ENCODE results near the gene LOX.

The LOX gene, protein sequence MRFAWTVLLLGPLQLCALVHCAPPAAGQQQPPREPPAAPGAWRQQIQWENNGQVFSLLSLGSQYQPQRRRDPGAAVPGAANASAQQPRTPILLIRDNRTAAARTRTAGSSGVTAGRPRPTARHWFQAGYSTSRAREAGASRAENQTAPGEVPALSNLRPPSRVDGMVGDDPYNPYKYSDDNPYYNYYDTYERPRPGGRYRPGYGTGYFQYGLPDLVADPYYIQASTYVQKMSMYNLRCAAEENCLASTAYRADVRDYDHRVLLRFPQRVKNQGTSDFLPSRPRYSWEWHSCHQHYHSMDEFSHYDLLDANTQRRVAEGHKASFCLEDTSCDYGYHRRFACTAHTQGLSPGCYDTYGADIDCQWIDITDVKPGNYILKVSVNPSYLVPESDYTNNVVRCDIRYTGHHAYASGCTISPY

DNA sequence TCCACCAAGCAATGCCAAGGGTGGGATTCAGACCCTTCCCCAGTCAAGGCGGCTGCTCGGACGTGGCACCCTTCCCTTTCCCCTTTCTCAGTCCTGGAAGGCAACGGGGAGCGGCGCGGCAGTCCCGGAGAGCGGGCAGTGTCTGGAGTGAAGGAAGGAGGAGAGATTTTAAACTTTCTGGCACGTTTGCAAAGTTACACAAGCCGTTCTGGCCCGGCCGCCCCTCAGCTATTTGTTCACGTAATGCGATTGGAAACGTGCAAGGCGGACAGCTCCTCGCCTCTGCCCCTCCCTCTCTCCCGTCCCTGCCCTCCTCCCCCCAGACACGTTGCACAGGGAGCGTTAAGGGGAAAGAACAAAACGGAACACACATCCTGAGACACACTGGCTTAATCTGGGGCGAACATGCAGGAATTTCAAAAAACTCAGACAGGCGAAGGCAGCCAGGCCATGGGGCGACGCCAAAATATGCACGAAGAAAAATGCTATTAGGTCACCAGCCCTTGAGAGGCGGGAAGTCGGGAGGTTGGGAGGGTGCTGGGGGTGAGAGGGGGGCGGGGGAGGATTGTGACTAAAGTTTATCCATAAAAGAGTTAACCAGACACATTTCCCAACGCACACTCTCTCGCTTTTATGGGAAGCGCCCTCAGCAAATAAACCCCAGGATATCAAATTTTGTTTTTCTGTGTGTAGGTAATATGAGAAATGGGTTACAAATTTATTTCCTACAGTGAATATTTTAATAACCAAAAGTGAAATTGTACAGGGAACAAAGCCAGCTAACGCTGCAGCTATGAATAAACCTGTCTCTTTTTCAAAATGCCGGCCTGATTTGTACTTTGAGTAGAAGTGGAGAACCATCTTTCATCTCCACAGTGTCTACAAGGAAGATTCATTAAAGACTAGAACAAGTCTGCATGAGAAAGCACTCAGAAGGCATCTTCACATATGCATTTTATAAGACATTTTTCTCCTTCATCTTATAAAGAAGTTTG is at the start of gene LOX:
TSS of gene LOX (minus strand) at position 144 of the 995 bp plus-strand sequence. CDS start 274 bp downstream, outside the sequence.
- in situ Hi-C loops (cut with MboI; ENCODE audit: low pct_unique_long_range_greater_than_20kb, low sequenced_read_pairs), result no loop called here

DNA sequence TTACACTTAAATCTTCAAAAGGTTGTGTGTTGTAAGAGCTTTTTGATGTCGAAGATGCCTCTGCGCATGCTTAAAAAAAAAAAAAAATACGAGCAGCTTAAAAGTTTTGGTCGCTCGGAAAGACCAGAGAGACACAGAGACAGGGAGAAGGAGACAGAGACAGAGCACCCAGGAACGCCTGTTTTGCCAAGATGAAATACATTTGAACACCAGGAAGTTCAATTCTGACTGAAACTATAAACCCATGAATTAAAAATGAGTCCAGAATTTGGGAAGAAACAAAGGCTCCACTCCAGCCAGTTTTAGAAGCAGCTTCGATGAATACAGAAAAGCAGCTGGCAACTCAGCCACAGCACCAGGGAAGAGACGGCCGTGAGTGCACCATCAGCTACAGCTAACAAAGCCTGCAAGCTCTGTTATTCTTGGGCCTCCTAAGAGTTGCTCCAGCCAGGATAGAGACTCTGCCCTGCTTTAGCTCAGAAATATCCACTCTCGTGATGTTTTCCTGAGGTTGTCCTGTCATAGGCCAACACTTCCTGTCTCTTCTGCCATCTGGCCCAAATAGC is 48.8 kb upstream of the LOX start:
- DNase-seq, result no peak
- in situ Hi-C loops (cut with MboI; ENCODE audit: low pct_unique_long_range_greater_than_20kb, low sequenced_read_pairs), result no loop called here

More for the DNA sequence above, at the start of gene LOX:
- peak; percentile 82 for DNase-seq

DNA sequence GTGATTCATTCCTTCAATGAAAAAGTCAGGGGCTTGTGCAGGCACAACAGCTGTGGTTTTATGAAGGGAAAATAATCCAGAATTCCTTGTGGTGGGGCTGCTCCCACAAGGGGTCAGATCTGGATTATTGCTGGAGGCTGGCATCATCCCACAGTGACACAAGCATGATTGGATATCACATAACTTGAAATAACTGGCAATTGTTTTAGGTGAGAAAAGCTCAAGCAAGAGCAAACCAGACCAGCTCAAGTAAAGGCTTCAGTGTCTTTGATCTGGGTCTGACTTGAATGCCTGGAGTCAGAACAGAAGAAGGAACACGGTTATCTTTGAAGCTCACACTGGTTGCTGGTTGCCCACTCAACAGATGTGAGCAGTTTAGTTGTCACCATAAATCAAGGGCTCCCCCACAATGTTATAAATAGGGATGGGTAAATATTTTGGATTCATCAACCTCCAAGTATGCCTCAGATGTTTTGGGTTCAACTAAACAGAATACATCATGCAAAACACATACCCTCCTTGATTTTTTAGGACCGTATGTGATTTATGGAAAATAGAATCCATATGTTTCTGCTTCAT is 48.2 kb upstream of the LOX start:
- DNase-seq, result no peak
- in situ Hi-C loops (cut with MboI; ENCODE audit: low pct_unique_long_range_greater_than_20kb, low sequenced_read_pairs), result no loop called here

DNA sequence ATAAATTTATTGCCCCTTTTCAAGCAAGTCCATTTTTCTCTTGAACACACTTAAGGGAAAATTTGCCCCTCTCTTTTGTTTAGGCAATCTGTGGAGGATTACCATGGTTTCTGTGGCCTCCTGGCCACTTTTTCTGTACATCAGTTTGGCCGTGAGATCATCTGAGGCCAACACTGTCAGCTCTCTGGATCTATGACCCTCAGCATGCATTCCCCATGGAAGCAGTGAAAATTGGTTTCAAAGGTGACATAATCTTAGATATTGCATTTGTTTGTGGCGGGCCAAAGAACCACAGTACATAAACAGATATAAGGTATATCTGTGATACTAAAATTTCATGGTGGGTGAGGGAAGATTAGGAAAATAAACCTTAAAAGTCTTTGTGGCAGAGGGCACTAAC is 46.7 kb upstream of the LOX start:
- DNase-seq, result no peak
- in situ Hi-C loops (cut with MboI; ENCODE audit: low pct_unique_long_range_greater_than_20kb, low sequenced_read_pairs), result no loop called here

DNA sequence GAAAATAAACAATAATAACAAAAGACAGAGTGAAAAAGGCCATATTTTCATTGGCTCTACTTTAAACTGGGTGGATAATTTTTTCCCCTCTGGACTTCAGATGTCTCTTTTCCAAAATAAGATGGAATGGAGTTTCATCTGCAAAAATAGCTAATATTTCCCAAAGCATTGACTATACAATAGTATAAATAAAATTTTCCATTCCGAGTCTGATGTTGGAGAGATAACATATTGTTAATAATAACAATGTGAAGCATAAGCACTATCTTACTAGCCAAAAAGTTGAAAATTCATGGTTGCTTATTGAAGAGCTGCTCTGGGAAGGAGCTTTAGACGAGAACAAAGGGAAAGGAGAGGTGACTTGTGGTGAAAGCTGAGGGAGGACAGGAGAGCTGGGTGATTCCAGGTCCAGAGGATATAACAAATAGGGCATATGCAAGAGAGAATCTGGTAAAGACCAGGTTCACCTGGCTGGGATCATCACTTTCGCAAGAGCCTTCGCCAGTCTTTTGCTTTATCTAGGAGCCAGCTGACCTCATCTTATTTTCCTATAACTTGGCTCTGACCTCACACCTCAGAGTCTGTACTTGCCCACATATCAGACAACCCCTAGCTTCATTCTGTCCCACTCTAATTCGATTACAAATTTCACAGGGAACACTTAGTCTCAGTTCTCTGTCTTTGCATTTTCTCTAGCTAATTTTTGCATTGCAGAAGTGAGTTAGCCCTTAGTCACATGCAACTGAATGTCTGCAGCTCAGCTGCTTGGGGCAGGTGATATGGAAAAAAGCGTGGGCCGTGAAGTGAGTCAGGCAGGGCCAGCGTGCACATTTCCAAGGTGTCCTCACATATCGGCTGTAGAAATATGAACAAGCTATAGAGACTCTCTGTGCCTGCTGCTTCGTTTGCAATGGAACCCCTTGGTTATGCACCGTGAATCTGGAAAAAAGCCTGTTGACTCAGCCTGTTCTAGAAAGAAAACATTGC is 43.7 kb upstream of the LOX start:
- no peak for DNase-seq
- in situ Hi-C loops (cut with MboI; ENCODE audit: low pct_unique_long_range_greater_than_20kb, low sequenced_read_pairs), result no loop called here

DNA sequence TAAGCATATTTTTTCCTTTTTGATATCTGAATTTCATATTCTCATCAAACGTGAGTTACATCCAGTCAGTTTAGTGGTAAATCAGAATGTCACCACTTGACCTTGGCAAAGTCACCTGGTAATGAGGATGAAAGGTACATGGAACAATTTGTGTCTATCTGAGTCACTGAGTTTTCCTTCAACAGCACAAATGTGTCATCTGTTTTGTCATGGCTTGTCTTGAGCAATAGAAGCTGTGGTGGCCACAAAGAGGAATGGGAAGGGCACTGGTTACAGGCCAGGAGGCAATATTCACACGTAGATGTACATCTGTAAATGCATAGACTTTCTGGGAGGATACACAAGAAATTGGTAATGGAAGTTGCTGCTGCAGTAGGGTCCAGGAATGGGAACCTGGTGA is 42.9 kb upstream of the LOX start:
- no peak for DNase-seq
- in situ Hi-C loops (cut with MboI; ENCODE audit: low pct_unique_long_range_greater_than_20kb, low sequenced_read_pairs), result no loop called here

DNA sequence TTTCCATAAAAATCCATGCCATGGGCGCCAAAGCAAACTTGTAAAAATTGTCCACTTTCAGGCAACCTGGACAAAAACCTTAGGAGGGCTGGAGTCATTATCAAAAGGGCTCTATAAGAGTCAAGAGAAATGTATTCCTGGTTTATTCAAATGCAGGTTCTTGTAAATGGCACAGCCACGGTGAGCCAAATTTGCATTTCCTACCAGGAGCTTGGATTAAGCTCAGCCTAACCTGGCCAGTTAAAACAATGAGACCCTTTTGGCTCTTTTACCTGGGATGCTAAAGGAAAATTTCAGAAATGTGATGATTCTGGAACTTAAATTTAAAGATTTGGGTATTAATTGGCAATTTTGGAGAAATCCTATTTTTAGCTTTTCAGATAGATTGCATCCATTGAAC is 42.4 kb upstream of the LOX start:
- DNase-seq, result no peak
- in situ Hi-C loops (cut with MboI; ENCODE audit: low pct_unique_long_range_greater_than_20kb, low sequenced_read_pairs), result no loop called here

DNA sequence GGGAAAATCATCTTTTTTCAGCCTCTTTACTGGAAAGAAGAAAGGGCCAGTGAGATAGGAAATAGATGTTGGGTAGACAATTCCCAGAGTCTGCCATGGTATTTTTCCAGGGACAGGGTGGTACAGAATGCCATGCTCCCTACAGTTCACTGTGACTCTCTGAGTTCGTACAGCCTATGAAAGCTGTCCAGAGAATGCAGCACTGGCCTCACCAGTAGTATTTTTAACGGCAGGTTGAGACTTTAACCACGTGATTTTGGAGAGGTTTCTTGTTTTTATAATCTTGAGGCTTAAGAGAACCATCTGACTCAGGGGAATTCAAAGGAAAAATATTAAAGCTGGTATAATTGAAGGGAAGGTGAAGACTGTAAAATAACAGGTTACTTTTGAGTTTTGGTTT is 41.1 kb upstream of the LOX start:
- in situ Hi-C loops (cut with MboI; ENCODE audit: low pct_unique_long_range_greater_than_20kb, low sequenced_read_pairs), result no loop called here
- DNase-seq, result no peak

DNA sequence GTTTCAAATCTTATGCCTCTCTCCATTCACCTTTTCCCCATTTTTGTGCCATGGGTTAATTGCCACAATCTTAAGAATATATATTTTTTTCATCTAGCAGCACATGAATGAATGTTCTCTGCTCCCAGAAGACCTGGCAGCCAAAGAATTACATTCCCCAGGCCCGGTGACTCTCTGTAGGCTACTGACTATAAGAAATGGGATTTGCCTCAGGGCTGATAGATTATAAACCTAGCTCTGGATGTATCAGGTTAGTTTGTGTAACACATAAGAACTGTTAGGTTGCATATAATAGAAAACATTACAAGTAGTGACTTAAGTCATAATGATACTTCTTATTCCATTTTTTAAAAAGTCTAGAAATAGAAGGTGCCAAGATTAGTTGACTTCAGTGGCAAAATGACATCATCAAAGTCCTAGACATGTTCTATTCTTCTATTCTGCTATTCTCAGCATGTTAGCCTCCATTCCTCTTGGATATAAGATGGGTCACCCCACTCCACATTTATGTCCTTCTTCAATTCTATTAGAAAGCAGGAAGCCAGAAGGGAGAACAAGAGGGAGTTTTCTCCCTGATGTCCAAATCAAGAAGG is 40.4 kb upstream of the LOX start:
- in situ Hi-C loops (cut with MboI; ENCODE audit: low pct_unique_long_range_greater_than_20kb, low sequenced_read_pairs), result no loop called here
- DNase-seq, result no peak

DNA sequence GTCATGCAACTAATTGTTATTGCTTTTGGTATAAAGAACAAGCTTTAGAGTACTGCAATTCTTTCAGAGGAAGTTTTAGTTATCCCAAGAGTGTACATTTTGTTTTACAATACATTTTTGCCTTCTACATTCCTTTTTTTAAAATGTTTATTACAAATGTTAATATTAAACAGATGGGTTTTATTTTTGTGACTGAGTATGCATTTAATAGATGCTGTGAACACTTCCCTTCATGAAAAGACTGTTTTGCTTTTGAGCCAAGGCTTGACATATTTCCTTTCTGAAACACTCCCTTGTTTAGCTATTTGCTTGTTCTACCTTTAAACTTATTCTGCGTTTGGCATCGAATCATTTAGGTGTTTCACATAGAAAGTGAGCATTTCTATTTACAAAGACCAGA is 36.4 kb upstream of the LOX start:
- no peak for DNase-seq
- in situ Hi-C loops (cut with MboI; ENCODE audit: low pct_unique_long_range_greater_than_20kb, low sequenced_read_pairs), result no loop called here

DNA sequence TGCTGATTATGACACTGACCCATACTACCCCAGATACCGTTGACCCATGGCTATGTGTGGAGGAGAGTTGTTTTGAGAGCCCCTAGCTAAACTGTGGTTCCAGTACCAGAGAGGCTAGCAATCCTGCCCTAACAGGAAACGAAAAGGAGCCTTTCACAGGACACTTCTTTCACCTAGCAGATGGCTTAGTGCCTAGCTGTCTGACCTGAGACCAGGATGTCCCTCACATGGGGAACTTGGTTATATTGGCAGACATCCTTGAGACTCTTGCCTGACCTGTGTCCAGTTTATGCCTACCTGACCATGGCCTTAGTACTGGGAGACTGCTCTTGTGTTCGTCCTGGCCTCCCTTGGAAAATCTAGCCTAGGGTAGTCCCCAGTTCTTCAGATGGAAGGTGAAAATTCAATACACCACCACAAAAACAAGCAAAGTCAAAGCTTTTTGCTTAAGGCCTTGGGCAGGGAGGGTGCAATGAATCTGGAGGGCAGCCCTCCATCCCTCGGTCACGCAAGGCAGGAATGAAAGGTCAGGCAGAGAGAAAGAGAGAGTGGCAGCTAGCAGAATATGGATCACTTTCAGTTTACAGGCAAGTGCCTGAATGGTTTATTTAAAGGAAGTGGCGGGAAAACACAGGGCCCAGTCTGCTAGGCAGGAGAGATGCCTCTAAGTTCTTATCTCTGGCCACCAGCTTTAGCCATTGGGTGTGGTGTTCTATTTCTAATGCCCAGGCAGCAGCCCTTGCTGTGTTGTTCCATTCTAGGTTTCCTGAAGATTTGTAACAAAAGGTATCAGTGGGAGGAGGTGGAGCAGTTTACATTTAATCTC is 34.9 kb upstream of the LOX start:
- DNase-seq, result no peak
- in situ Hi-C loops (cut with MboI; ENCODE audit: low pct_unique_long_range_greater_than_20kb, low sequenced_read_pairs), result no loop called here

DNA sequence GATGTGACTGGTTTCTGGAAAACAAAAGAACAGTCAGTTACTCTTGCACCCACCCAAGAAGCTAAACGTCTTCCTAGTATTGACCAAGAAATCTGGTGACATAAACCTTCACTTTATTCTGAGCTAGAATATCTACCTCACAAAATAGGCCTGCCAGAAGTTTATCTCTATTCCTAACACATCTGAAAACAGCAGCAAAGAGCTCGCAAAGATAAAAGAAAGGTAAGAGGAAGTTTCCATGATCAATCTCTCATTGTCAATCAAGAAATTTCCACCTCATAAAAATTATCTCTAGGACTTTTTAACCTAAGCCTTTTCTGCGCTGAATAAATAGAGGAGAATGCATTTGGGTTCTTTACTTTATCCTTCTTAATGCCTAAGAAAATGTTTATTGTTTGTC is 34.0 kb upstream of the LOX start:
- in situ Hi-C loops (cut with MboI; ENCODE audit: low pct_unique_long_range_greater_than_20kb, low sequenced_read_pairs), result no loop called here
- DNase-seq, result no peak

DNA sequence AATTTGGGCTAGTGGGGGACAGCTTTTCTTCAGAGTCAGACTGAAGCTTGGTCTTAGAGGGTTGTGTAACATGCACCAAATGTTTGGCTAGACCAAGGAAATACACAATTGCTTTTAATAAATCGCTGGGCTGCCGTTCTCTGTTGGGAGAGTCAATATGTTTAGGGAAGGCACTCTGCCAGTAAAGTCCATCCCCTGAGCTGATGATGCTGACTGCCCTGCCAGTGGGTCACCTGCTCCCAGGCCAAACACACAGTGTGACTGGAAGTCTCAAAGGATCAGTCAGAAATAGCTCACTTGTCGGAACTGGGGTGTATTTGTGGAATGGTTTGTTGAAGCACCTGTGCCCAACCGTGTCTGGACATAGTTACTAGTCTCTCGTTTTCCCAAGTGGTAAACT is 33.4 kb upstream of the LOX start:
- no peak for DNase-seq

DNA sequence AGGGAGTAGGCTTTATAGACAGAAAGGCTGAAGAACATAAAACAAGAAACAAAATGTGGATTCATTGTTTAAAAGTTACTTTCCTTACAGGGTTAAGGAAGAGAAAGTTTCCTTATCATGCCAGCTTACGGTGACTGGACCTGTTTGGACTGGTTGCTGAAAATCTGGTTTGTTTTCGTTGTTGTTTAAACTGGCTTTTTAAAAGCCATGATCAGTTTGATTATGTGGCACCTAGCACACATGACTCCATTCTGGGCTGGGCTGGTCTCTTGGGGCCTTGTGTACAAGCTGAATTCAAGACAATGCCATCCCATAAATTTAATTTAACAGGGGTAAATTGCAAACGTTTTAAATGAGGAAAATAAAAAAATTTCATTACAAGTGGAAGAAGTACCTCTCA is 32.9 kb upstream of the LOX start:
- in situ Hi-C loops (cut with MboI; ENCODE audit: low pct_unique_long_range_greater_than_20kb, low sequenced_read_pairs), result no loop called here
- DNase-seq, result no peak

More for the DNA sequence above, 33.4 kb upstream of the LOX start:
- in situ Hi-C loops (cut with MboI; ENCODE audit: low pct_unique_long_range_greater_than_20kb, low sequenced_read_pairs), result no loop called here

DNA sequence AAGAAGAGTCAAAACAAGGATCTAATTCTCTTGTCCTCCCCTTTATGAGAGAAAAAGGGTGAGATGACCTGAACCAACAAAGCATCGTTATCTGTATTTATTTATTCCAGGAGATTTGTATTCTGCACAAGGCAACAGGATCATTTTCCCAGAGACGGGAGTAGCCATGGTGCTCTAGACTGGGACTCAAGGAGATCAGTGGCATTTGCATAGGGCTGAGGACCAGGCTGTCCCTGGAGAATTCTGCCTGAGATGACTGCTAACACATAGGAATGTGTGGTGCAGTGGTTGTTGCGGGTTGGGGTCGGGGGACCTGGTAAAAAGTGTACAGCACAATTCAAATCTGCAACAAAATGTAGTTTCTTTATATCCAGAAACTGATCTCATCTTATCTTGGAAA is 29.0 kb upstream of the LOX start:
- in situ Hi-C loops (cut with MboI; ENCODE audit: low pct_unique_long_range_greater_than_20kb, low sequenced_read_pairs), result no loop called here

DNA sequence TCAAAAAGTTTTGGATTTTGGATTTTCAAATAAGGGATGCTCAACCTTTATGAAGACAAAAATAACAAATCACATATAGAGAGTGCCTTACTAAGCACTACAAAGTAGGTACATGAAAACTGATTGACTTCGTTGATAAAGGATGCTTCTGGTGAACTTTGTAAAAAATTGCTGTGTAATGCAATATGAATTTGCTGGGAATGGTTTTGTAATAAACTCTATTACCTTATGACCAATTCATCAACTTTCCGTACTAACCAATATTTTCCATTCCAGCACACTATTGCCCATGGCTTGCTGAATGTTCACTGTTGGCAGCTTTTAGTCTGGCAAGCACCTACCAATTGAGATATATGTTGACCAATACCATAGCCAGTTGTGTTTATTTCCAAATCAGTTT is 27.9 kb upstream of the LOX start:
- no peak for DNase-seq
- in situ Hi-C loops (cut with MboI; ENCODE audit: low pct_unique_long_range_greater_than_20kb, low sequenced_read_pairs), result no loop called here

More for the DNA sequence above, 29.0 kb upstream of the LOX start:
- no peak for DNase-seq

DNA sequence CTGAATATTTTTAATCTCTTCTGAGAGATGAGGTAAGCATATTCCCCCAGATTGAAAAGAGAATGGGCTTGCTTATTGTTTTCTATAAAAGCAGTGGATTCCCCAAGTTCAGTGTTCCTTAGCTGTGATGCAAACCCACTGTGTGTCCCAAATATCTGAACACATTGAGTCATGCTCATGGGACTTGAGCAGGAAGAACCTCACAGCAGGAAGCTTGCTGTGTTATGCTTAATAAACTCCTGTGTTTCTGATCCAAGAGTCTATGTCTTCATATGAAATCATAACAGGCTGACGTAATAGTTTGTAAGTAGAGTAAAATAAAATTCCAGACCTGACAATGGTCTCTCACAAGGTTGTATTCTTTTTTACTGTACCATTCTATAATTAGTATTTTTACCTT is 24.8 kb upstream of the LOX start:
- no peak for DNase-seq
- in situ Hi-C loops (cut with MboI; ENCODE audit: low pct_unique_long_range_greater_than_20kb, low sequenced_read_pairs), result no loop called here

All from KBM-7 (cell line).